PC-9 (cell line): ENCODE measurements around the gene PINLYP. TPM values are rescaled to one million over a fixed set of nuclear protein-coding genes. Genes with fewer than 3 reads are reported as not detected.
"Not testable (repeated sequence)": the region's sequence is repeated elsewhere in the genome, so short reads cannot be mapped to it uniquely, and the experiment has no call there.

ENCODE experiments used
- BruUV-seq: library from RNA; stranded (reverse); fragments of 400-500 nt; replicated peaks from 2 replicates; lab custom pipeline; 2021; lab: Mats Ljungman, UMichigan
- CTCF ChIA-PET: fragments of 300-600 bp; sonication (Branson Sonifier 250); formaldehyde crosslinking; loops from one replicate; lab custom pipeline; 2022; ENCODE audit warnings: antibody characterized with exemption; lab: Charles Lee
- POLR2A ChIA-PET: fragments of 300-600 bp; sonication (Branson Sonifier 250); formaldehyde crosslinking; loops from one replicate; lab custom pipeline; 2022; ENCODE audit warnings: antibody characterized with exemption; ENCODE audit not compliant: unreplicated experiment; lab: Charles Lee
- DNase-seq, 2 experiments: peaks; one replicate each; pipeline versions ENCODE4 v3.0.0 to v3.0.0-alpha.2; 2015 to 2022; ENCODE audit warnings: mixed read lengths in 1 of 2
- H2AFZ ChIP-seq: fragments of 200-600 bp; sonication (generic); 2 replicates; pipeline ENCODE4 v1.8.1; 2017; ENCODE audit warnings: antibody characterized with exemption
- H3F3A ChIP-seq: fragments of 200-600 bp; sonication (generic); 2 replicates; pipeline ENCODE4 v1.8.1; 2017; ENCODE audit warnings: antibody characterized with exemption, mild to moderate bottlenecking, low read depth; ENCODE audit not compliant: insufficient read depth
- H3K27ac ChIP-seq: fragments of 200-600 bp; sonication (generic); 2 replicates; pipeline ENCODE4 v1.6.1; 2016; ENCODE audit warnings: mixed run types
- H3K27me3 ChIP-seq: fragments of 200-600 bp; sonication (generic); 2 replicates; pipeline ENCODE4 v1.6.1; 2016; ENCODE audit warnings: low read depth, mixed run types; ENCODE audit not compliant: insufficient read depth
- H3K36me3 ChIP-seq: fragments of 200-600 bp; sonication (generic); 2 replicates; pipeline ENCODE4 v1.6.1; 2016; ENCODE audit warnings: low read depth, mixed run types
- H3K4me1 ChIP-seq: fragments of 200-600 bp; sonication (generic); replicated peaks from 2 replicates; pipeline ENCODE4 v1.6.1; 2016; ENCODE audit warnings: mixed run types; ENCODE audit not compliant: insufficient read depth
- H3K4me2 ChIP-seq: fragments of 200-600 bp; sonication (generic); 2 replicates; pipeline ENCODE4 v1.6.1; 2017; ENCODE audit warnings: mixed run types
- H3K4me3 ChIP-seq: fragments of 200-600 bp; sonication (generic); 2 replicates; pipeline ENCODE4 v1.6.1; 2016; ENCODE audit warnings: mixed run types
- H3K79me2 ChIP-seq: fragments of 200-600 bp; sonication (generic); 2 replicates; pipeline ENCODE4 v1.6.1; 2017; ENCODE audit warnings: low read depth, mixed run types
- H3K9me2 ChIP-seq: fragments of 200-600 bp; sonication (generic); 2 replicates; pipeline ENCODE4 v1.8.1; 2017; ENCODE audit warnings: mild to moderate bottlenecking; ENCODE audit not compliant: insufficient read depth
- H3K9me3 ChIP-seq: fragments of 200-600 bp; sonication (generic); 2 replicates; pipeline ENCODE4 v1.8.1; 2016; ENCODE audit warnings: low read depth; ENCODE audit not compliant: insufficient read depth
- H4K20me1 ChIP-seq: fragments of 200-600 bp; sonication (generic); 2 replicates; pipeline ENCODE4 v1.8.1; 2017; ENCODE audit not compliant: insufficient read depth
- CTCF ChIP-seq: fragments of 200-600 bp; sonication (generic); conservative IDR thresholded peaks from 2 replicates; pipeline ENCODE4 v1.6.1; 2017; ENCODE audit warnings: mixed run types, antibody characterized with exemption, mild to moderate bottlenecking, moderate library complexity
- EZH2 ChIP-seq: fragments of 200-600 bp; sonication (generic); IDR thresholded peaks from 2 replicates; pipeline ENCODE4 v1.8.0; 2017; ENCODE audit warnings: antibody characterized with exemption, low read depth
- intact Hi-C: fragments of 100-400 bp; cut with micrococcal nuclease; formaldehyde crosslinking; loops from one replicate; pipeline ENCODE4 v1.10.0; 2022; ENCODE audit not compliant: unreplicated experiment
- total RNA-seq: library from RNA; stranded (reverse); gene quantifications from 2 replicates; pipeline ENCODE4 v1.2.3, GENCODE V29; 2021

Gene PINLYP
- total RNA-seq, 1 experiment from 2014 or later: 2.0 TPM

DNA sequence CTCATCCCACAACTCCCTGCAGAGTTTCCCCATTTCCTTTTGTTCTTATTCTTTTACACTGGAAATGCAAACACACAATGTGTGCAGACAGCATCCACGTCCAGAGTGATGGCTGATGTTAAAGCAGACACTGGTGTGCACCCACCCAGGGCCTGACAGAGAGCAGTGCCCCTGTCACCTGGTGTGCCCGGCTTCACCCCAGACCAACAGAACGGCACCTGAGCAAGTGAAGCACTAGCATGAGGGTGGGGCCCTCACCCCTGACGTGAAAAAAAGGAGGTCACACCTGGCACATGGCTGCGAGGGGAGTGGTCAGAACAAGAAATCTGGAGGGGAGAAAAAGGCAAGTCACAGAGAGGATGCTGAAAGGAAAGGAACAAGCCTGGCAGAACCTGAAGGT, 30.3 kb upstream of the PINLYP start:
- Histone ChIP-seq H3K79me2 (no peaks in the 10 kb centered on the region), H3K9me2 (no peaks in the 10 kb centered on the region), H3K27me3 (no peaks in the 10 kb centered on the region), H3K36me3 (no peaks in the 10 kb centered on the region), H3F3A (no peaks in the 10 kb centered on the region), H3K9me3 (no peaks in the 10 kb centered on the region), H3K4me3 (no peak overlapping the region), H3K27ac (no peak overlapping the region), H3K4me2 (no peak overlapping the region), H2AFZ (no peak overlapping the region), H4K20me1 (no peaks in the 10 kb centered on the region), H3K4me1 (no peaks in the 10 kb centered on the region)
- no peak for TF ChIP-seq EZH2
- no peak for TF ChIP-seq CTCF
- no peak for DNase-seq
- intact Hi-C loops: no loop called here
- POLR2A ChIA-PET: no interaction called here
- no TSS peak for BruUV-seq
- CTCF ChIA-PET: no interaction called here

DNA sequence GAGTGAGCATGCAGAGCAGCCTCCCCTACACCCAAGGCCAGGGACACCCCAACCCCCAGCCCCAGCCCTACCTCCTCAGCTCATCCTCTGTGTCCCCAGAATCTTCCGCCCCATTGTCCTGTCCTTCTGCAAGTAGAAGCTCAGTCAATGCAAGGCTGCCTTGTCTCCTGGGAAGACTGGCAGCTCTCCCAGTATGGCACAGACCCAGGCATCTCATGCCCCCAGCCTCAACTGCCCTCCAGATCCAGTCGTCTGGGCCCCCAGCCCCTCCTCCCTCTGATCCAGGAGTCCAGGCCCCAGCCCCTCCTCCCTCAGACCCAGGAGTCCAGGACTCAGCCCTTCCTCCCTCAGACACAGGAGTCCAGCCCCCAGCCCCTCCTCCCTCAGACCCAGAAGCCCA, 29.6 kb upstream of the PINLYP start:
- Histone ChIP-seq H3K36me3 (no peaks in the 10 kb centered on the region), H4K20me1 (no peaks in the 10 kb centered on the region), H3K4me2 (no peak overlapping the region), H3K27ac (no peak overlapping the region), H3K79me2 (no peaks in the 10 kb centered on the region), H3K4me3 (no peak overlapping the region), H2AFZ (no peak overlapping the region), H3K27me3 (no peaks in the 10 kb centered on the region), H3K9me3 (no peaks in the 10 kb centered on the region), H3F3A (no peaks in the 10 kb centered on the region), H3K9me2 (no peaks in the 10 kb centered on the region), H3K4me1 (no peaks in the 10 kb centered on the region)
- ChIA-PET POLR2A (no interaction called here), CTCF (no interaction called here)
- DNase-seq: no peak
- BruUV-seq: no TSS peak
- intact Hi-C loops: no loop called here
- TF ChIP-seq CTCF (no peak), EZH2 (no peak)

DNA sequence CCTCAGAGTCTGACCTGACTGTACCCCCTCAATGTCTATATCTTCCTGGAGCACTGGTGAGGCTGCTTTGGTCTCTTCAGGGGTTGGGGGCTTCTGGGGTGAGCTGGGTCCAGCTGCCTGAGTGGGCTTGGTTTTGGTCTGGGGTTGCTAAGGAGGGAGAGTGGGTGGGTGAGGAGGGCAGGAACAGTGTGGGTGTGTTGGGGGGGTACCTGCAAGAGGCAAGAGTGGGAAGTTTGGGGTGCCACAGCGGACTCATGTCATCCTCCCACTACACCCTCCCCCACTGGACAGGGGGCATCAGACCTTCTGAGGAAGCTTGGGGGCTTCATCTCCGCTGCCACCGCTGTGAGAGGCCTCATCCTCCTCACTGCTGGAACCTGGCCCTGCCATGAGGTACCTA, 29.0 kb upstream of the PINLYP start:
- Histone ChIP-seq H3F3A (no peaks in the 10 kb centered on the region), H3K4me1 (no peaks in the 10 kb centered on the region), H3K9me3 (no peaks in the 10 kb centered on the region), H3K36me3 (no peaks in the 10 kb centered on the region), H3K27me3 (no peaks in the 10 kb centered on the region), H3K4me3 (no peak overlapping the region), H3K9me2 (no peaks in the 10 kb centered on the region), H3K4me2 (no peak overlapping the region), H2AFZ (no peak overlapping the region), H4K20me1 (no peaks in the 10 kb centered on the region), H3K27ac (no peak overlapping the region), H3K79me2 (no peaks in the 10 kb centered on the region)
- intact Hi-C loops: no loop called here
- TF ChIP-seq CTCF (no peak), EZH2 (no peak)
- CTCF ChIA-PET: no interaction called here
- POLR2A ChIA-PET: no interaction called here
- no peak for DNase-seq
- BruUV-seq: no TSS peak

GRCh38 chr19:43547926-43548325, 27.7 kb upstream of the PINLYP start:
- H3K4me1 ChIP-seq, H4K20me1 ChIP-seq, DNase-seq, H3K9me2 ChIP-seq, H3K9me3 ChIP-seq, H3K79me2 ChIP-seq, H3K36me3 ChIP-seq, POLR2A ChIA-PET, H2AFZ ChIP-seq, H3F3A ChIP-seq, intact Hi-C loops, H3K27me3 ChIP-seq, H3K27ac ChIP-seq, BruUV-seq, CTCF ChIA-PET, H3K4me3 ChIP-seq, H3K4me2 ChIP-seq: not testable (repeated sequence)
